Endothelial cell of umbilical vein (primary cell): ENCODE measurements around the gene ADRB2. TPM values are rescaled to one million over a fixed set of nuclear protein-coding genes. Genes with fewer than 3 reads are reported as not detected.

Experiments used
- BruUV-seq: library from RNA; stranded (reverse); fragments of 400-500 nt; replicated peaks from 2 replicates; lab custom pipeline; 2021; lab: Mats Ljungman, UMichigan
- CTCF ChIA-PET: fragments of 300-600, 350-600 bp; sonication (Branson Sonifier 250); formaldehyde crosslinking; loops from one replicate; lab custom pipeline; 2021; ENCODE audit warnings: antibody characterized with exemption, inconsistent platforms; lab: Charles Lee
- POLR2A ChIA-PET: fragments of 300-600, 350-600 bp; sonication (Branson Sonifier 250); formaldehyde crosslinking; loops from one replicate; lab custom pipeline; 2021; ENCODE audit warnings: antibody characterized with exemption, inconsistent platforms; lab: Charles Lee
- DNase-seq: peaks from one replicate; pipeline ENCODE4 v3.0.0-alpha.2; 2011; ENCODE audit warnings: low read depth, low spot score
- FAIRE-seq: peaks from 2 replicates; lab custom pipeline; 2011; peaks lifted over from hg19 to GRCh38; lab: Jason Lieb, UNC
- H2AFZ ChIP-seq: 2 replicates; pipeline ENCODE4 v1.6.0; 2012; ENCODE audit warnings: low read depth, low read length, control low read depth, inconsistent platforms
- H3K27ac ChIP-seq: 2 replicates; pipeline ENCODE4 v1.5.1; 2011; ENCODE audit warnings: low read depth, mild to moderate bottlenecking, control low read depth, low read length, moderate library complexity; ENCODE audit not compliant: insufficient read depth
- H3K27me3 ChIP-seq, 2 experiments: 2 replicates each; pipeline versions ENCODE4 v1.6.0 to v1.6.1; 2011; ENCODE audit warnings: low read length in 2 of 2, mixed read lengths in 1 of 2; ENCODE audit not compliant: control insufficient read depth in 2 of 2, insufficient read depth in 2 of 2
- H3K36me3 ChIP-seq, 2 experiments: 2 replicates in 1 of 2; 3 replicates in 1 of 2; pipeline ENCODE4 v1.5.1; 2011; ENCODE audit warnings: low read length in 2 of 2, mild to moderate bottlenecking in 1 of 2, moderate library complexity in 1 of 2; ENCODE audit not compliant: control insufficient read depth in 2 of 2, insufficient read depth in 2 of 2; ENCODE audit errors: extremely low read depth in 1 of 2
- H3K4me1 ChIP-seq: 3 replicates; pipeline ENCODE4 v1.5.1; 2011; ENCODE audit warnings: mild to moderate bottlenecking, low read length; ENCODE audit not compliant: control insufficient read depth, insufficient read depth; ENCODE audit errors: extremely low read depth
- H3K4me2 ChIP-seq: 2 replicates; pipeline ENCODE4 v1.6.1; 2011; ENCODE audit warnings: low read length, control low read depth, mixed read lengths; ENCODE audit not compliant: insufficient read depth
- H3K4me3 ChIP-seq, 3 experiments: fragments of 200-600 bp in 1 of 3; sonication (generic), shearing (Covaris generic) in 1 of 3; replicated peaks in 1 of 3; 2 replicates each; pipeline ENCODE4 v1.5.1; 2011 to 2016; ENCODE audit warnings: control low read depth in 3 of 3, low read length in 3 of 3, mild to moderate bottlenecking in 2 of 3, inconsistent platforms in 1 of 3, low read depth in 1 of 3, moderate library complexity in 1 of 3; ENCODE audit not compliant: insufficient read depth in 1 of 3
- H3K79me2 ChIP-seq: 2 replicates; pipeline ENCODE4 v1.6.0; 2012; ENCODE audit warnings: low read length, inconsistent platforms; ENCODE audit not compliant: control insufficient read depth, insufficient read depth
- H3K9ac ChIP-seq: replicated peaks from 2 replicates; pipeline ENCODE3; 2011; ENCODE audit warnings: low read length, control low read depth; ENCODE audit not compliant: insufficient read depth; ENCODE audit errors: extremely low read depth
- H3K9me1 ChIP-seq: replicated peaks from 3 replicates; pipeline ENCODE4 v1.6.0; 2011; ENCODE audit warnings: mild to moderate bottlenecking, low read length; ENCODE audit not compliant: control insufficient read depth, insufficient read depth; ENCODE audit errors: extremely low read depth
- H3K9me3 ChIP-seq: replicated peaks from 2 replicates; pipeline ENCODE4 v1.5.1; 2012; ENCODE audit warnings: low read length, inconsistent platforms; ENCODE audit not compliant: control insufficient read depth, insufficient read depth
- H4K20me1 ChIP-seq: replicated peaks from 2 replicates; pipeline ENCODE3; 2011; ENCODE audit warnings: mild to moderate bottlenecking, low read length; ENCODE audit not compliant: control insufficient read depth, insufficient read depth; ENCODE audit errors: extremely low read depth
- CTCF ChIP-seq, 2 donors: IDR thresholded peaks; 1 replicate in 1 of 2; 2 replicates in 1 of 2; pipeline ENCODE4 v1.5.1; 2011; ENCODE audit warnings: low read length in 2 of 2, mild to moderate bottlenecking in 2 of 2, moderate library complexity in 2 of 2, control low read depth in 1 of 2, inconsistent platforms in 1 of 2, low read depth in 1 of 2; ENCODE audit not compliant: insufficient read depth in 1 of 2; ENCODE audit errors: extremely low read depth in 1 of 2
- EZH2 ChIP-seq: IDR thresholded peaks from 2 replicates; pipeline ENCODE4 v1.6.1; 2012; ENCODE audit warnings: borderline replicate concordance, low read depth, mild to moderate bottlenecking, moderate library complexity, low read length, inconsistent platforms; ENCODE audit not compliant: severe bottlenecking
- FOS ChIP-seq: IDR thresholded peaks from 2 replicates; pipeline ENCODE4 v1.6.1; 2011; ENCODE audit warnings: mild to moderate bottlenecking, low read length, moderate library complexity, borderline replicate concordance; ENCODE audit not compliant: insufficient read depth
- GATA2 ChIP-seq: IDR thresholded peaks from 2 replicates; pipeline ENCODE4 v1.7.0; 2011; ENCODE audit warnings: low read depth, mild to moderate bottlenecking, moderate library complexity, mixed read lengths, low read length; ENCODE audit not compliant: insufficient read length, insufficient read depth
- JUN ChIP-seq: IDR thresholded peaks from 2 replicates; pipeline ENCODE4 v1.6.1; 2011; ENCODE audit warnings: borderline replicate concordance, low read depth; ENCODE audit not compliant: insufficient read length, insufficient read depth
- MAX ChIP-seq: IDR thresholded peaks from 2 replicates; pipeline ENCODE4 v1.6.1; 2011; ENCODE audit not compliant: insufficient read depth, insufficient read length
- MYC ChIP-seq: IDR thresholded peaks from one replicate; pipeline ENCODE4 v1.6.1; 2011; ENCODE audit warnings: mild to moderate bottlenecking, low read depth, low read length
- POLR2A ChIP-seq: IDR thresholded peaks from 2 replicates; pipeline ENCODE4 v1.6.1; 2012; ENCODE audit warnings: low read depth, mild to moderate bottlenecking, control low read depth, low read length
- POLR2AphosphoS5 ChIP-seq: IDR thresholded peaks from 2 replicates; pipeline ENCODE4 v1.6.1; 2012; ENCODE audit warnings: low read depth, mild to moderate bottlenecking, control low read depth, low read length, moderate library complexity; ENCODE audit not compliant: insufficient read depth
- dilution Hi-C: fragments of 300-500 bp; cut with MboI; formaldehyde crosslinking; loops from one replicate; pipeline ENCODE4 v1.15.0; 2019; ENCODE audit warnings: low sequenced_read_pairs; ENCODE audit not compliant: extremely low pct_ligation_motif_present
- intact Hi-C: fragments of 100-400 bp; cut with micrococcal nuclease; formaldehyde crosslinking; loops from one replicate; pipeline ENCODE4 v1.10.0; 2022
- polyA plus RNA-seq, 4 experiments: library from polyadenylated mRNA; depleted of rRNA in 3 of 4; stranded (reverse) in 3 of 4; unstranded in 1 of 4; fragments of >200 nt; gene quantifications; 2 replicates each; pipeline versions ENCODE4 v1.2.1 to v1.2.3, GENCODE V29; 2011 to 2012; ENCODE audit warnings: missing spikeins in 1 of 4
- total RNA-seq: library from RNA; stranded (reverse); gene quantifications from 2 replicates; pipeline ENCODE4 v1.2.3, GENCODE V29; 2021

Gene ADRB2
- total and polyA plus RNA-seq, 2 donors (not counting 3 experiments of a cell fraction or from before 2014, with no cell fraction given) = 0.86 to 0.88 TPM

- H3K79me2 ChIP-seq = peaks cover 20% of the 10 kb centered on the region
- peaks cover 34% of the 10 kb centered on the region for H3K4me1 ChIP-seq
- H3K9me1 ChIP-seq = no peaks in the 10 kb centered on the region
- BruUV-seq = no TSS peak
- POLR2A ChIA-PET = interaction anchor here (0.6 to 0.7 kb wide), 2 partner anchors 53 to 82 kb away, joined by 4 to 7 read pairs; no protein-coding TSS in a partner anchor
- dilution Hi-C loops = no loop called here
- intact Hi-C loops = no loop called here
- H2AFZ ChIP-seq = peak overlapping the region; percentile 50
- no peak overlapping the region for H3K9ac ChIP-seq
- no peaks in the 10 kb centered on the region for H4K20me1 ChIP-seq
- H3K9me3 ChIP-seq = no peaks in the 10 kb centered on the region
- no peak overlapping the region for H3K27ac ChIP-seq
- H3K36me3 ChIP-seq = no peaks in the 10 kb centered on the region
- CTCF ChIA-PET = interaction anchor here (0.7 to 3.6 kb wide), 11 partner anchors 10 to 287 kb away, joined by 3 to 28 read pairs (median 5); no protein-coding TSS in a partner anchor
- no peak for FAIRE-seq
- H3K27me3 ChIP-seq = no peaks in the 10 kb centered on the region
- H3K4me3 ChIP-seq = peak overlapping the region in 2 of 3 experiments; percentile 10 to 61
- TF ChIP-seq FOS (peak; percentile 43), GATA2 (no peak)
- no peak for DNase-seq
- H3K4me2 ChIP-seq = peak overlapping the region; percentile 92
Observed at GRCh38 chr5:148827723-148828122, 1.3 kb downstream of the ADRB2 start.

- Histone ChIP-seq H3K4me1 (peaks cover 34% of the 10 kb centered on the region), H3K4me2 (peak overlapping the region; percentile 92), H3K27ac (peak overlapping the region; percentile 4), H3K4me3 (peak overlapping the region in 2 of 3 experiments; percentile 59 to 61), H3K36me3 (no peaks in the 10 kb centered on the region), H3K9me1 (no peaks in the 10 kb centered on the region), H3K27me3 (no peaks in the 10 kb centered on the region), H2AFZ (no peak overlapping the region), H4K20me1 (no peaks in the 10 kb centered on the region), H3K9me3 (no peaks in the 10 kb centered on the region), H3K79me2 (peaks cover 20% of the 10 kb centered on the region), H3K9ac (peak overlapping the region; percentile 34)
- intact Hi-C loops = no loop called here
- FAIRE-seq (no peak), DNase-seq (no peak)
- TF ChIP-seq JUN (no peak), MAX (no peak), CTCF (IDR thresholded peaks at IDR 0.05; ENCODE audit: extremely low read depth in 1 of 2, insufficient read depth in 1 of 2, low read depth in 1 of 2, low read length in 2 of 2) (no peak), POLR2AphosphoS5 (no peak), MYC (no peak), FOS (no peak), POLR2A (no peak), EZH2 (no peak), GATA2 (no peak)
- CTCF ChIA-PET = interaction anchor here (0.6 to 3.6 kb wide), 15 partner anchors 8 to 430 kb away, joined by 3 to 28 read pairs (median 5); no protein-coding TSS in a partner anchor
- POLR2A ChIA-PET = interaction anchor here (0.6 to 0.7 kb wide), 2 partner anchors 52 to 83 kb away, joined by 4 to 7 read pairs; no protein-coding TSS in a partner anchor
- no TSS peak for BruUV-seq
- dilution Hi-C loops = no loop called here
Observed at GRCh38 chr5:148828511-148829247, 2.3 kb downstream of the ADRB2 start.
